SK-N-DZ (cell line): ENCODE results near the gene SUPT20HL1.

Experiments
- DNase-seq: peaks from one replicate; pipeline ENCODE4 v3.0.0-alpha.2; 2015; ENCODE audit warnings: low spot score

SUPT20HL1 gene

DNA sequence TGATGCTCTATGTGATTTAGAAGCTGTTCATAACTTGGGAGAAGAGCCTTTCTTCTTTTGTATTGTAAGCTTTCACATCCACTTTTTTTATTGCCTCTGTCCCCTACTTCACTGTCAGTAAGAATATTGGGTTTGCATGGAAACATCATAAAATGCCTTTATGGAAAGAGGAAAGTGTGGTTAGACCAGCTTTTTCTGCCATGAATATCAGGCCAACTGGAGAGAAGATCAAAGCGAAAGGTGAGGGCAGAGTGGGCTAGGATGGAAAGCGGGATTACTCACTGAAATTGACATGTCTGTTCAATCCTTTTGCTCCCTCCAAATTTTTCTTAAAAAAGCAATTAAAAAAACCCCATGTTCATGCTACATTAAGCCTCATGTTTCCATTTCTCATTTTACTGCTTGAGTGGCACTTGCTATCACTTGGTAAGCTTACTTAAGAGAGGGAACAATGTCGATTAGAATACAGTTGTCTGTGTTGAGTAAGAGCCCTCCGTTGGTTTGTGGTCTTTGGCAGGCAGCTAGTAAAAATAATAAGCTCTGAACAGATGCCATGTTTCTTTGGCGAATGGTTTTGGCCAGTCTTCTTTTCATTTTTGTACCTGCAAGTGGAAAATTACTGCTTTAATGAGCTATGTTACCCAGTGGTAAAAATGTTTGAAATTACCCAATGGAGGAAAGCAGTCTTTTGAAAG, 35.9 kb downstream of the SUPT20HL1 start:
- no peak for DNase-seq

DNA sequence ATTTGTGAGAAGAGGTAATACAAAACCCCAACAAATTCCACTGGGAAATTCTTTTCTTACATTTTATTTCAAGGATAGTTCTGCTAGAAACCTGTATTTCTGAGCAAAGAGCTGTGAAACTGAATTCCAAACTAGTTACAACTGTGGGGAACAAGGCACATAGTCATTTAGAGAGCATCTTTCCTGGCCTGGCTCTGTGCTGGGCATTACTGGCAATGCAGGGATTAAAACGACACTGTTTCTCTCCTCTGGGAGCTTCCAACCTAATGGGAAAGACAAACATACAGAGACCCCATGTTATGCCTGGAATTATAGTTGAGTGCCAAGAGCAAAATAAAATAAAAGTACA, 36.5 kb downstream of the SUPT20HL1 start:
- no peak for DNase-seq

DNA sequence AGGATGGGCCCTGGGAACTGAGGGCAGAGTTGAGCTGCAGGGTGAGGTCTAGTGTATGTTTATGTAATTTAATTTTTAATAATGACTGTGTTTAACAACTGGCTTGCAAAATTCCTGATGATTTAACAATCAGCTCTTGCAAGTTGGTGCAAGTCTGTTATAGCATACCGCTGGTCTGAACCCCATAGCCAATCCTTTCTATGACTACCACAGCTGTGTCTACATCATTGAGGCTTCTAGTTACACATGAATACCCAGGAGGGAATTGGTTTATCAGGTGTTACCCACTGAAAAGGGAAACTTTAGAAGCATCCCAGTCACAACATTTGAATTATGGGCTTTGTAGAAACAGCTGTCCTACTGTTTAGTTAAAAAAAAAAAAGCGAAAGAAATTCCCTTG, 38.3 kb downstream of the SUPT20HL1 start:
- DNase-seq, result no peak

GRCh38 chrX:24399550-24399949, 39.1 kb downstream of the SUPT20HL1 start:
- no peak for DNase-seq

DNA sequence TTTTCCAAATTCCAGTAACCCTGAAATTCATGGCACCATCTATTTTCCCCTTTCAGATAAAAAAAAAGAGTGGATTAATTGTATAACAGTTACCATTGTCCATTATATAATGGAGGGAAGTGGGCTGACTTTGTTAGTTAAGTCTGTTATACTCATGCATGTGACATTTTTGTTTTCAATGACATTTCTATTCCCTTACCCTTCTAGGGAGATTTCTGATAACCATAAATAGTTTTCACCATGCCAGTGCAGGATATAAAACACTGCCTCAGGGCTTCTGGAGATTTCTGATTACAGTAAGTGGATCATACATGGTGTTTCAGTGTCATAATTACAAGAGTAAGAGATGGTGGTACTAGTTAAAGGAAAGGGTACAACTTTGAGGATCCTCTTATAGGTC, 45.5 kb downstream of the SUPT20HL1 start:
- no peak for DNase-seq
